ENCODE data around the gene PPP2R2B. TPM values are rescaled to one million over a fixed set of nuclear protein-coding genes. Genes with fewer than 3 reads are reported as not detected.

Gene PPP2R2B
- total and polyA plus RNA-seq, 11 donors, result 0.03 to 2.9 (median 0.30) TPM; not detected in 1

- Histone ChIP-seq H3K9me3 (no peaks in the 10 kb centered on the region), H3K4me3 (no peak overlapping the region), H3K27me3 (no peaks in the 10 kb centered on the region), H3K36me3 (no peaks in the 10 kb centered on the region), H3K27ac (no peak overlapping the region), H3K4me1 (peaks cover 0 to 8% (median 0%) of the 10 kb centered on the region in 12 donors)
- TF ChIP-seq POLR2A (IDR thresholded peaks at IDR 0.05) (no peak), CTCF (IDR thresholded peaks at IDR 0.05) (no peak)
- DNase-seq, result no peak
- 73 to 95% (median 78%) methylated on average over 2 of the region's 2 CpGs for WGBS, 4 donors
- ATAC-seq, result no peak
- intact Hi-C loops (cut with DNase I), result loop anchor here in 7 of 10 donors (2.0 to 5.0 kb wide), 3 partner anchors 426 to 647 kb away; no protein-coding TSS in a partner anchor
Measured at GRCh38 chr5:146540414-146540813, 338.1 kb downstream of the PPP2R2B start.

GRCh38 chr5:146539973-146540372 is 338.6 kb downstream of the PPP2R2B start:
- no peak for DNase-seq
- no peaks in the 10 kb centered on the region for H3K9me3 ChIP-seq
- no peak for ATAC-seq
- H3K4me1 ChIP-seq, result peaks cover 0 to 8% (median 0%) of the 10 kb centered on the region in 12 donors
- H3K36me3 ChIP-seq, result no peaks in the 10 kb centered on the region
- intact Hi-C loops (cut with DNase I), result loop anchor here in 7 of 10 donors (2.0 to 5.0 kb wide), 3 partner anchors 427 to 647 kb away; no protein-coding TSS in a partner anchor
- H3K27ac ChIP-seq, result no peak overlapping the region
- 90 to 96% (median 94%) methylated on average over 4 of the region's 4 CpGs for WGBS, 4 donors
- TF ChIP-seq POLR2A (IDR thresholded peaks at IDR 0.05), result no peak
- no peaks in the 10 kb centered on the region for H3K27me3 ChIP-seq
- no peak overlapping the region for H3K4me3 ChIP-seq

GRCh38 chr5:146538432-146538831 is 340.1 kb downstream of the PPP2R2B start:
- TF ChIP-seq POLR2A (IDR thresholded peaks at IDR 0.05) (no peak), CTCF (IDR thresholded peaks at IDR 0.05) (no peak)
- no peak overlapping the region for H3K27ac ChIP-seq
- no peaks in the 10 kb centered on the region for H3K36me3 ChIP-seq
- H3K4me1 ChIP-seq, result peaks cover 0 to 8% (median 0%) of the 10 kb centered on the region in 12 donors
- DNase-seq, result no peak
- intact Hi-C loops (cut with DNase I), result no loop called here
- H3K27me3 ChIP-seq, result no peaks in the 10 kb centered on the region
- WGBS, 4 donors, result 39 to 75% (median 55%) methylated on average over 3 of the region's 3 CpGs
- no peak overlapping the region for H3K4me3 ChIP-seq
- H3K9me3 ChIP-seq, result no peaks in the 10 kb centered on the region
- ATAC-seq, result no peak

GRCh38 chr5:146533882-146534281 is 344.7 kb downstream of the PPP2R2B start:
- no peak for TF ChIP-seq POLR2A (IDR thresholded peaks at IDR 0.05)
- TF ChIP-seq CTCF (IDR thresholded peaks at IDR 0.05), result no peak
- Histone ChIP-seq H3K4me1 (no peaks in the 10 kb centered on the region), H3K27me3 (no peaks in the 10 kb centered on the region), H3K4me3 (no peak overlapping the region), H3K36me3 (no peaks in the 10 kb centered on the region), H3K27ac (no peak overlapping the region), H3K9me3 (no peaks in the 10 kb centered on the region)
- intact Hi-C loops (cut with DNase I), result loop anchor here in 5 of 10 donors (2.0 to 5.0 kb wide), 3 partner anchors 433 to 655 kb away; no protein-coding TSS in a partner anchor
- DNase-seq, result no peak
- ATAC-seq, result no peak
- WGBS, 4 donors, result 0% methylated on average over 1 of the region's 1 CpG

Measured in heart left ventricle (tissue), 16 donors.